Astrocyte of the spinal cord (primary cell): ENCODE results near the gene FBXL7.

ENCODE experiments used
- DNase-seq: peaks from one replicate; pipeline ENCODE4 v3.0.0; 2011; ENCODE audit warnings: low read depth, low spot score
- H3K4me3 ChIP-seq: 2 replicates; pipeline ENCODE4 v1.5.1; 2011; ENCODE audit warnings: low read depth, mild to moderate bottlenecking, low read length, moderate library complexity
- in situ Hi-C: cut with HindIII; loops from 2 replicates; pipeline ENCODE4 v1.10.0; 2017; ENCODE audit warnings: low sequenced_read_pairs
- TF ChIP-seq, protein P1 (sequence below): IDR thresholded peaks from 2 replicates; pipeline ENCODE4 v1.5.1; 2012; ENCODE audit warnings: low read depth, mild to moderate bottlenecking, low read length, inconsistent platforms

Gene FBXL7

DNA sequence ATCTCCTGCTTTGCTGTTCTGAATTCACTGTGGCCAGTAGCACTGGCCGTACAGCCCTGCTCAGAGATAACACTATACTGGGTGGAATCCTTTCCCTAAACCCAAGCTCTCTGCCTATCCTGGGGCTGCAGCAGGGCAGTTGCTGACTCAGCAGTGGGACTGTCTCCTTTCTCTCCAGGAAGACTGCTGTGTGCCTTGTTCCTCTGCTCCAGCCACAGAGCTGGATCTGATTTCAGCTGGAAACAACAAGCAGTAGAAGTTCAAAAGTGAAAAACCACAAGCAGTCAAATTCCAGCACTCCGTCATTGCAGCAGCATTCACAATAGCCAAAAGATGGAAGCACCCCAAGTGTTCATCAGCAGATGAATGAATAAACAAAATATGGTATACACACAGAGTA, 105.0 kb downstream of the FBXL7 start:
- TF ChIP-seq, protein P1, sequence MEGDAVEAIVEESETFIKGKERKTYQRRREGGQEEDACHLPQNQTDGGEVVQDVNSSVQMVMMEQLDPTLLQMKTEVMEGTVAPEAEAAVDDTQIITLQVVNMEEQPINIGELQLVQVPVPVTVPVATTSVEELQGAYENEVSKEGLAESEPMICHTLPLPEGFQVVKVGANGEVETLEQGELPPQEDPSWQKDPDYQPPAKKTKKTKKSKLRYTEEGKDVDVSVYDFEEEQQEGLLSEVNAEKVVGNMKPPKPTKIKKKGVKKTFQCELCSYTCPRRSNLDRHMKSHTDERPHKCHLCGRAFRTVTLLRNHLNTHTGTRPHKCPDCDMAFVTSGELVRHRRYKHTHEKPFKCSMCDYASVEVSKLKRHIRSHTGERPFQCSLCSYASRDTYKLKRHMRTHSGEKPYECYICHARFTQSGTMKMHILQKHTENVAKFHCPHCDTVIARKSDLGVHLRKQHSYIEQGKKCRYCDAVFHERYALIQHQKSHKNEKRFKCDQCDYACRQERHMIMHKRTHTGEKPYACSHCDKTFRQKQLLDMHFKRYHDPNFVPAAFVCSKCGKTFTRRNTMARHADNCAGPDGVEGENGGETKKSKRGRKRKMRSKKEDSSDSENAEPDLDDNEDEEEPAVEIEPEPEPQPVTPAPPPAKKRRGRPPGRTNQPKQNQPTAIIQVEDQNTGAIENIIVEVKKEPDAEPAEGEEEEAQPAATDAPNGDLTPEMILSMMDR: no peak
- in situ Hi-C loops: no loop called here
- H3K4me3 ChIP-seq: no peak overlapping the region
- DNase-seq: peak; percentile 72

DNA sequence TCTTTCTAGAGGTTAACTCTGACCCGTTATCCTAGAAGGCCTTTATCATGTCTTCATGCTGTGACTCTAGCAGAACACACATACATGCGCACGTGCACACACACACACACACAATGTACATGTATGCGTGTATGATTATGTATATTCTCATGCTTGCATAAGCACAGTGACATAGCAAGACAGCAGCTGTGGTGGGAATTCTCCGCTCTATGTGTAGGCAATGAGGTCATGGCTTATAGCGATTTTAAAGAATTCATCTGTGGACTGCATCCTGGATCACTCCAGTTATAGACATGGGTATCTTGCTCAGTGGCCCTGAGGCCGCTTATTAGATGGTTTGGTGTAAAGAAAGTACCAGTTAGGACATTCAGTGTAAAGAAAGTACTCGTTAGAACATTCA, 106.2 kb downstream of the FBXL7 start:
- TF ChIP-seq, protein P1: no peak
- no peak for DNase-seq
- in situ Hi-C loops: no loop called here
- no peak overlapping the region for H3K4me3 ChIP-seq

DNA sequence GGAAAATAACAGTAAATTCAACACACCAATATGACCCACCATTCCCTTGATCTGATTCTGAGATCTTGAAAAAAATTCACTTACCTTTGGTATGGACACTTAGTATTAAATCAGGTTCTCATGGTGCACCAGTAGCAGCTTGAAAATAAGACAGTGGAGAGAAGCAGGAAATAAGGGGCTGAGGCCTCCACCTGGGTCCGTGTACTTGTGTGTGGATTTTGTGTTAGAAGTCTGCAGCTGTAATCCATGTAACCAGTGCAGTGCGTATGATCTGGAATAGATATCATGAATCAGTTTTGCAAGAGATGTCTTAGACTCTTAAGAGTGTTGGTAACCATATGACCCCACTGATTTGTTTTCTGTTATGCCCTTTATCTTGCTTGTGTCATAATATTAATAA, 107.1 kb downstream of the FBXL7 start:
- in situ Hi-C loops: no loop called here
- H3K4me3 ChIP-seq: no peak overlapping the region
- TF ChIP-seq, protein P1: no peak
- DNase-seq: no peak

DNA sequence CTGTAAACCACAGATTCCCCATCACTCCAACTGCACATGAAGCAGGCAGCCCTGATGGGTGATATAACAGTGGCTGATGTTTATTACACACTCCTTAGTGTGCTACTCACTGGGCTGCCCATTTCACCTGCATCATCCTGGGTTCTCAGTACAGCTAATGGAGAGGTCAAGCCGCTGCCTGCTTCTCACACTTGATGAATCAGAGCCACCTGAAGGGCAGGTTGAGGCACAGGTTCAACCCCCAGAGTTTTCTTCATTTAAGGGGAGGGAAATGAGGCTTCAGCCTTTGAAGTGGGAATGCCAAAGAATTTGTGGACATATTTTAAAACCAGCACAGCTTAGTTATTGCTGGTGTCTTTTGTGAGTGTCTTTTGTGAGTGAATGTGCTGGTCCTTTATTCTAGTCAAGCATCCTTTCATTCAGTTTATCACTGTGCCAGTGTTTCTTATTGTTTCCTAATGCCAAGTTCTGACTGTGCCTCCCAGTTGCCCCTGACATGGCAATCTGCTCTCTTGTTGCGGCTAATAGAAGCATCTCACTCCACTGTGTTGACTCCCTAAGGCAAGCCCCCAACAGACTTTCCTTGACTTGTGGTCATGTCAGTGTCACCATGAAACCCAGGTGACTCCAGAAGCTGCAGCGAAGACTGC, 109.2 kb downstream of the FBXL7 start:
- in situ Hi-C loops: no loop called here
- no peak for DNase-seq
- no peak overlapping the region for H3K4me3 ChIP-seq
- TF ChIP-seq, protein P1: no peak

DNA sequence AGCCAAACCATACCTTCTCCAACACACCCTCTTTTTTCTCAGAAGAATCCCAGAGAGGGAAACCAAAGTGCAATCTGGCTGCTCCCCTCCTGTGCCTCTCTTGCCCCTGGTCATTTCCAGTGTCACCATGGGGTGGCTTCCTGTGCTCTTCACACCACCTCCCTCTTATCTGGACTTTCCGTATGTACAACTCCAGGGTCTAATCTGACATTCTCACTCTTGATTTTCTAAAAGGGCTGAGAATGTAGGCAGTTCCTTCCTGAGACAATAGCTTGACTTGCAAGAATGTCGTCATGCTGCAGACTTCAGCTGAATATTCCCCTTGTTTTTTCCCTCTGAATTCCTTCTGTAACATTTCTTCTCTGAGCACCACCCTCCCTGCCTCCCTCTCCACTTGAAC, 110.2 kb downstream of the FBXL7 start:
- in situ Hi-C loops: no loop called here
- H3K4me3 ChIP-seq: no peak overlapping the region
- DNase-seq: no peak
- TF ChIP-seq, protein P1: no peak

DNA sequence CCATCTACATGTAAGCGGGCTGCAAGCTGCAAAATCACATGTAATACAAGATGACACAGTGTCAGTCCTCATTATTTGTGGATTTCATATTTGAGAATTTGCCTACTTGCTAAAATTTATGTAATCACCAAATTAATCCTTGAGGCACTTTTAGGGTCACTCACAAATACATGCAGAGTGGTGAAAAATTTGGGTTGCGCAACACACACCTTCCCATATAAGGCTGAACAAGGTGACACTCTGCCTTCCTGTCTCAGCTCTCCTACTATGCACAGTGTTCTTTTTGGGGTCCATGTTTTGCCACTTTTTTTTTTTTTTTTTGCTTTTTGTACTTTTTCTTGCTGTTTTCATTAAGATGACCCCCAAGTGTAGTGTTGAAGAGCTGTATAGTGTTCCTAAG, 111.0 kb downstream of the FBXL7 start:
- in situ Hi-C loops: no loop called here
- TF ChIP-seq, protein P1: no peak
- DNase-seq: no peak
- H3K4me3 ChIP-seq: no peak overlapping the region
